ENCODE results near the gene PREB. TPM values are rescaled to one million over a fixed set of nuclear protein-coding genes. Genes with fewer than 3 reads are reported as not detected.
A peak's percentile ranks its signal among the peaks of the same experiment; 100 is the strongest.
"Not testable (repeated sequence)": the region's sequence is repeated elsewhere in the genome, so short reads cannot be mapped to it uniquely, and the experiment has no call there.

PREB gene
- total and polyA plus RNA-seq, 8 donors = 14.2 to 107 (median 41.0) TPM

DNA sequence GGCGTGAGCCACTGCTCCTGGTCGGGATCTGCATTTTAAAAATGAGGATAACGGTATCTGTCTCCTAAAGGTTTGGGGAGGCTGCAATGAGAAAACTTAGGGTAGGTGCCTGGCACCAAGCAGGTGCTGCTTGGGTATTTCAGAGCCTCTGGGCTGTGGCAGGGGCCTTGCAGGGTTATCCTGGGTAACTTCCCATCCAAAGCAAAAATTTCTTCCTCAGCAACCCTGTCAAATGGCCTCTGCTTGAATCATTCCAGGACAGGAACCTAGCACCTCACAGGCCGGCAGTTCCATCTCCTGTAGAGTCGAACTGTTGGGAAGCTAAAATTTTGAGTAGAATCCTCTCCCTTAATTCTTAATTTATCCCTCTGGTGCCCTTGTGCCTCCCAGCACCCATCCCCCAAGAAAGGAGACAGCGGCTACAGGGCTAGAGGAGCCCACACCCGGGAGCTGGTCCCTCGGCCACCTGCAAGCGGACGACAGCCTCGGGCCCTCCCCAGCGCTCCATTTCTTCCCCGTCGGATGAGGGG is 16.4 kb downstream of the PREB start:
- no peak for DNase-seq
- Histone ChIP-seq H3K4me1 (peaks cover 11 to 21% (median 17%) of the 10 kb centered on the region in 4 donors), H3K27me3 (peaks cover 10 to 39% (median 24%) of the 10 kb centered on the region in 3 donors), H3K4me3 (peak overlapping the region; percentile 44 to 58 (median 50)), H3K36me3 (no peaks in the 10 kb centered on the region), H3K9me3 (no peaks in the 10 kb centered on the region), H3K27ac (no peak overlapping the region)
- intact Hi-C loops (cut with DNase I; ENCODE audit: low total_unique reads) = no loop called here
- TF ChIP-seq, protein P1, sequence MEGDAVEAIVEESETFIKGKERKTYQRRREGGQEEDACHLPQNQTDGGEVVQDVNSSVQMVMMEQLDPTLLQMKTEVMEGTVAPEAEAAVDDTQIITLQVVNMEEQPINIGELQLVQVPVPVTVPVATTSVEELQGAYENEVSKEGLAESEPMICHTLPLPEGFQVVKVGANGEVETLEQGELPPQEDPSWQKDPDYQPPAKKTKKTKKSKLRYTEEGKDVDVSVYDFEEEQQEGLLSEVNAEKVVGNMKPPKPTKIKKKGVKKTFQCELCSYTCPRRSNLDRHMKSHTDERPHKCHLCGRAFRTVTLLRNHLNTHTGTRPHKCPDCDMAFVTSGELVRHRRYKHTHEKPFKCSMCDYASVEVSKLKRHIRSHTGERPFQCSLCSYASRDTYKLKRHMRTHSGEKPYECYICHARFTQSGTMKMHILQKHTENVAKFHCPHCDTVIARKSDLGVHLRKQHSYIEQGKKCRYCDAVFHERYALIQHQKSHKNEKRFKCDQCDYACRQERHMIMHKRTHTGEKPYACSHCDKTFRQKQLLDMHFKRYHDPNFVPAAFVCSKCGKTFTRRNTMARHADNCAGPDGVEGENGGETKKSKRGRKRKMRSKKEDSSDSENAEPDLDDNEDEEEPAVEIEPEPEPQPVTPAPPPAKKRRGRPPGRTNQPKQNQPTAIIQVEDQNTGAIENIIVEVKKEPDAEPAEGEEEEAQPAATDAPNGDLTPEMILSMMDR (IDR thresholded peaks at IDR 0.05) = no peak
- no peak for TF ChIP-seq POLR2A (IDR thresholded peaks at IDR 0.05)
- no peak for TF ChIP-seq POLR2AphosphoS5 (IDR thresholded peaks at IDR 0.05)
- TF ChIP-seq EP300 (IDR thresholded peaks at IDR 0.05) = no peak
- WGBS, 5 donors = 23 to 26% (median 26%) methylated on average over 12 to 14 of the region's 14 CpGs

DNA sequence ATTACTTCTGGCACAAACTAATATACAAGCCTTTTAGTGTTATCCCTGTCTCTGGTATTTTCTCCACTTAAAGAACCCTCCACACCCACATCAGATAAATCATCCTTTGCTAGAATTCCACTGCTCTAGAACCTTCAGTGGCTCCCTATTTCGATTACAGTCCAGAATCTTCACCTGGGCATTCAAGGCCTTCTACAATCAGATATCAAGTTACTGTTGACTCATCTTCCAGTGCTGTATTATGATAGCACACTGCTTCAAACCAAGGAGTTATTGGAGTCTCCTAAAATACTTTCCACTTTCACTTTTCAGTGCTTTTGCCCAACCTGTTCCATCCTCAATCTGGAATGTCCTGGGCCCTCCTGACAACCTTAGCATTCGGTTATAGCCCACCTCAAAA is 18.9 kb downstream of the PREB start:
- Histone ChIP-seq H3K27ac (no peak overlapping the region), H3K4me3 (no peak overlapping the region), H3K36me3 (no peaks in the 10 kb centered on the region), H3K27me3 (peaks cover 10 to 39% (median 24%) of the 10 kb centered on the region in 3 donors), H3K9me3 (no peaks in the 10 kb centered on the region), H3K4me1 (peaks cover 11 to 17% (median 13%) of the 10 kb centered on the region in 4 donors)
- no peak for DNase-seq
- intact Hi-C loops (cut with DNase I; ENCODE audit: low total_unique reads) = no loop called here
- 65 to 81% (median 69%) methylated on average over 2 of the region's 2 CpGs for WGBS, 5 donors
- TF ChIP-seq EP300 (IDR thresholded peaks at IDR 0.05) (no peak), POLR2A (IDR thresholded peaks at IDR 0.05) (no peak), POLR2AphosphoS5 (IDR thresholded peaks at IDR 0.05) (no peak)
- TF ChIP-seq, protein P1 (IDR thresholded peaks at IDR 0.05) = no peak

DNA sequence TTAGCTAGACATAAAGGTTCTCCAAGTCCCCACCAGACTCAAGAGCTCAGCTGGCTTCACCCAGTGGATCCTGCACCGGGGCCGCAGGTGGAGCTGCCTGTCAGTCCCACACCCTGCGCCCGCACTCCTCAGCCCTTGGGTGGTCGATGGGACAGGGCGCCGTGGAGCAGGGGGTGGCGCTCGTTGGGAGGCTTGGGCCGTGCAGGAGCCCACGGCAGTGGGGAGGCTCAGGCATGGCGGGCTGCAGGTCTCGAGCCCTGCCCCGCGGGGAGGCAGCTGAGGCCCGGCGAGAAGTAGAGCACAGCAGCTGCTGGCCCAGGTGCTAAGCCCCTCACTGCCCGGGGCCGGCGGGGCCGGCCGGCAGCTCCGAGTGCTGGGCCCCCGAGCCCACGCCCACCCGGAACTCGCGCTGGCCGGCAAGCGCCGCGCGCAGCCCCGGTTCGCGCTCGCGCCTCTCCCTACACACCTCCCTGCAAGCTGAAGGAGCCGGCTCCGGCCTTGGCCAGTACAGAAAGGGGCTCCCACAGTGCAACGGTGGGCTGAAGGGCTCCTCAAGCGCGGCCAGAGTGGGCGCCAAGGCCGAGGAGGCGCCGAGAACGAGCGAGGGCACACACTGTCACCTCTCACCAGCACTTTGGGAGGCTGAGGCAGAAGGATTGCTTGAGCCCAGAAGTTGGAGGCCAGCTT is 22.9 kb downstream of the PREB start:
- H3K4me1 ChIP-seq; DNase-seq; H3K9me3 ChIP-seq; H3K27ac ChIP-seq; intact Hi-C loops (cut with DNase I; ENCODE audit: low total_unique reads); H3K4me3 ChIP-seq; H3K36me3 ChIP-seq: not testable (repeated sequence)
- WGBS, 5 donors = 92 to 100% (median 95%) methylated on average over 2 to 49 of the region's 49 CpGs
- H3K27me3 ChIP-seq = peaks cover 0 to 12% (median 0%) of the 10 kb centered on the region in 3 donors

DNA sequence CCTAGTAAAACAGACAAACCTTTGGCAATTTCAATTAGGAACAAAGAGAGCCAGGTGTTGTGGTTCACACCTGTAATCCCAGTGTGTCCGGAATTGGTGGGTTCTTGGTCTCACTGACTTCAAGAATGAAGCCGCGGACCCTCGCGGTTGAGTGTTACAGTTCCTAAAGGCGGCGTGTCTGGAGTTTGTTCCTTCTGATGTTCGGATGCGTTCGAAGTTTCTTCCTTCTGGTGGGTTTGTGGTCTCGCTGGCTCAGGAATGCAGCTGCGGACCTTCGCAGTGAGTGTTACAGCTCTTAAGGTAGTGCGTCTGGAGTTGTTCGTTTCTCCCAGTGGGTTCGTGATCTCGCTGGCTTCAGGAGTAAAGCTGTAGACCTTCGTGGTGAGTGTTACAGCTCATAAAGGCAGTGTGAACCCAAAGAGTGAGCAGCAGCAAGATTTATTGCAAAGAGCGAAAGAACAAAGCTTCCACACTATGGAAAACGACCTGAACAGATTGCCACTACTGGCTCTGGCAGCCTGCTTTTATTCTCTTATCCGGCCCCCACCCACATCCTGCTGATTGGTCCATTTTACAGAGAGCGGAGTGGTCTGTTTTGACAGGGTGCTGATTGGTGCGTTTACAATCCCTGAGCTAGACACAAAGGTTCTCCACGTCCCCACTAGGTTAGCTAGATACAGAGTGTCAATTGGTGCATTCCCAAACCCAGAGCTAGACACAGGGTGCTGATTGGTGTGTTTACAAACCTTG is 23.7 kb downstream of the PREB start:
- DNase-seq = not testable (repeated sequence)
- WGBS, 5 donors = 77 to 88% (median 86%) methylated on average over 24 of the region's 24 CpGs

DNA sequence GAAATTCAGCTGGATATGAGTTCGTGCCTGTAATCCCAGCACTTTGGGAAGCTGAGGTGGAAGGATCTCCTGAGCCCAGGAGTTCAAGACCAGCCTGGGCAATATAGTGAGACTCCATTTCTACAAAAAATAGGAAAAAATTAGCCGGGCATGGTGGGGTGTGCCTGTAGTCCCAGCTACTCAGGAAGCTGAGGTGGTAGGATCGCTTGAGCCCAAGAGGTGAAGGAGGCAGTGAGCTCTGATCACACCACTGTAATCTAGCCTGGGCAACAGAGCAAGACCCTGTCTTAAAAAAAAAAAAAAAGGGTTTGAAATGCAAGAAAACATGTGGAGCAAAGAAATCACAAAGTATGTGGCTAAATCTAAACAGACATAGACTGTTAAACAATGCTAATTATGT is 25.4 kb downstream of the PREB start:
- no peaks in the 10 kb centered on the region for H3K4me1 ChIP-seq
- 89 to 98% (median 94%) methylated on average over 3 of the region's 3 CpGs for WGBS, 5 donors
- H3K4me3 ChIP-seq = no peak overlapping the region
- H3K27ac ChIP-seq = no peak overlapping the region
- intact Hi-C loops (cut with DNase I; ENCODE audit: low total_unique reads) = loop anchor here (10.0 kb wide), 1 partner anchor 76 kb away; no protein-coding TSS in a partner anchor
- no peaks in the 10 kb centered on the region for H3K36me3 ChIP-seq
- DNase-seq = no peak
- TF ChIP-seq POLR2AphosphoS5 (IDR thresholded peaks at IDR 0.05) (no peak), POLR2A (IDR thresholded peaks at IDR 0.05) (no peak), EP300 (IDR thresholded peaks at IDR 0.05) (no peak)
- TF ChIP-seq, protein P1 (IDR thresholded peaks at IDR 0.05) = no peak
- no peaks in the 10 kb centered on the region for H3K9me3 ChIP-seq
- H3K27me3 ChIP-seq = peaks cover 0 to 28% (median 0%) of the 10 kb centered on the region in 3 donors

More for the DNA sequence above, 23.7 kb downstream of the PREB start:
- H3K4me1 ChIP-seq; H3K27ac ChIP-seq; intact Hi-C loops (cut with DNase I; ENCODE audit: low total_unique reads); H3K36me3 ChIP-seq; H3K9me3 ChIP-seq; H3K4me3 ChIP-seq: not testable (repeated sequence)
- peaks cover 0 to 17% (median 0%) of the 10 kb centered on the region in 3 donors for H3K27me3 ChIP-seq

Measured in stomach (tissue), 9 donors.